Activated naive CD4-positive, alpha-beta T cell treated with anti-CD3 and anti-CD28 coated beads for 36 hours (primary cell): ENCODE data around the gene MRC2. TPM values are rescaled to one million over a fixed set of nuclear protein-coding genes. Genes with fewer than 3 reads are reported as not detected.

ENCODE experiments used
- CTCF ChIA-PET: fragments of 350-600 bp; sonication (Branson Sonifier 250); formaldehyde crosslinking; loops from one replicate; lab custom pipeline; 2021; ENCODE audit warnings: antibody characterized with exemption; lab: Charles Lee
- DNase-seq: peaks from one replicate; pipeline ENCODE4 v3.0.0-alpha.2; 2020
- H3K27ac Mint-ChIP-seq: one replicate; pipeline ENCODE4 v1.8.0; 2021; ENCODE audit warnings: mild to moderate bottlenecking, mixed read lengths
- H3K27me3 Mint-ChIP-seq: one replicate; pipeline ENCODE4 v1.8.0; 2021; ENCODE audit warnings: low read depth, mixed read lengths
- H3K36me3 Mint-ChIP-seq: one replicate; pipeline ENCODE4 v1.8.0; 2021; ENCODE audit warnings: low read depth, mixed read lengths
- H3K4me1 Mint-ChIP-seq: one replicate; pipeline ENCODE4 v1.8.0; 2021; ENCODE audit warnings: low read depth, mixed read lengths
- H3K4me3 Mint-ChIP-seq: one replicate; pipeline ENCODE4 v1.8.0; 2021; ENCODE audit warnings: mild to moderate bottlenecking, moderate library complexity, mixed read lengths
- H3K9me3 Mint-ChIP-seq: one replicate; pipeline ENCODE4 v1.8.0; 2021; ENCODE audit warnings: mixed read lengths
- intact Hi-C: fragments of 100-400 bp; cut with micrococcal nuclease; formaldehyde crosslinking; loops from one replicate; pipeline ENCODE4 v1.15.1; 2023
- total RNA-seq, 2 experiments: library from RNA; stranded (reverse); gene quantifications; one replicate each; pipeline ENCODE4 v1.2.3, GENCODE V29; 2021

The MRC2 gene
- total RNA-seq, 2 experiments from 2014 or later: 4.1 to 5.5 TPM

GRCh38 chr17:62671553-62671952 is 44.1 kb downstream of the MRC2 start:
- CTCF ChIA-PET: interaction anchor here (1.8 kb wide), 1 partner anchor 735 kb away, joined by 12 read pairs; no protein-coding TSS in a partner anchor
- no peaks in the 10 kb centered on the region for H3K9me3 Mint-ChIP-seq
- no peaks in the 10 kb centered on the region for H3K36me3 Mint-ChIP-seq
- H3K27ac Mint-ChIP-seq: no peak overlapping the region
- intact Hi-C loops: no loop called here
- peaks cover 3% of the 10 kb centered on the region for H3K4me1 Mint-ChIP-seq
- no peak for DNase-seq
- no peaks in the 10 kb centered on the region for H3K27me3 Mint-ChIP-seq
- no peak overlapping the region for H3K4me3 Mint-ChIP-seq

GRCh38 chr17:62672957-62673356 is 45.5 kb downstream of the MRC2 start:
- H3K36me3 Mint-ChIP-seq: no peaks in the 10 kb centered on the region
- H3K27ac Mint-ChIP-seq: no peak overlapping the region
- CTCF ChIA-PET: interaction anchor here (0.6 to 1.8 kb wide), 8 partner anchors 17 to 734 kb away, joined by 3 to 12 read pairs (median 4); no protein-coding TSS in a partner anchor
- H3K4me3 Mint-ChIP-seq: no peak overlapping the region
- intact Hi-C loops: loop anchor here (1.0 kb wide), 3 partner anchors 120 to 734 kb away; no protein-coding TSS in a partner anchor
- H3K9me3 Mint-ChIP-seq: no peaks in the 10 kb centered on the region
- no peaks in the 10 kb centered on the region for H3K27me3 Mint-ChIP-seq
- no peaks in the 10 kb centered on the region for H3K4me1 Mint-ChIP-seq
- no peak for DNase-seq

- Mint-ChIP-seq H3K27ac (no peak overlapping the region), H3K4me3 (no peak overlapping the region), H3K4me1 (no peaks in the 10 kb centered on the region), H3K9me3 (no peaks in the 10 kb centered on the region), H3K27me3 (no peaks in the 10 kb centered on the region), H3K36me3 (no peaks in the 10 kb centered on the region)
- CTCF ChIA-PET: interaction anchor here (0.7 to 1.6 kb wide), 4 partner anchors 20 to 653 kb away, joined by 3 to 5 read pairs (median 4); no protein-coding TSS in a partner anchor
- intact Hi-C loops: no loop called here
- no peak for DNase-seq
Observed at GRCh38 chr17:62673614-62674362, 46.3 kb downstream of the MRC2 start.

- intact Hi-C loops: no loop called here
- H3K36me3 Mint-ChIP-seq: no peaks in the 10 kb centered on the region
- CTCF ChIA-PET: interaction anchor here (1.1 to 1.6 kb wide), 3 partner anchors 19 to 652 kb away, joined by 3 to 5 read pairs (median 4); no protein-coding TSS in a partner anchor
- no peak overlapping the region for H3K27ac Mint-ChIP-seq
- H3K4me1 Mint-ChIP-seq: no peaks in the 10 kb centered on the region
- H3K9me3 Mint-ChIP-seq: no peaks in the 10 kb centered on the region
- DNase-seq: no peak
- H3K4me3 Mint-ChIP-seq: no peak overlapping the region
- no peaks in the 10 kb centered on the region for H3K27me3 Mint-ChIP-seq
Observed at GRCh38 chr17:62674363-62674739, 46.9 kb downstream of the MRC2 start.

GRCh38 chr17:62674841-62675240 is 47.4 kb downstream of the MRC2 start:
- H3K36me3 Mint-ChIP-seq: no peaks in the 10 kb centered on the region
- no peaks in the 10 kb centered on the region for H3K27me3 Mint-ChIP-seq
- intact Hi-C loops: no loop called here
- H3K4me3 Mint-ChIP-seq: no peak overlapping the region
- H3K27ac Mint-ChIP-seq: no peak overlapping the region
- no peaks in the 10 kb centered on the region for H3K9me3 Mint-ChIP-seq
- CTCF ChIA-PET: interaction anchor here (1.5 kb wide), 1 partner anchor 19 kb away, joined by 3 read pairs; no protein-coding TSS in a partner anchor
- no peak for DNase-seq
- no peaks in the 10 kb centered on the region for H3K4me1 Mint-ChIP-seq

GRCh38 chr17:62675260-62675659 is 47.8 kb downstream of the MRC2 start:
- intact Hi-C loops: no loop called here

GRCh38 chr17:62675701-62676100 is 48.2 kb downstream of the MRC2 start:
- DNase-seq: no peak
- no peak overlapping the region for H3K27ac Mint-ChIP-seq
- no peaks in the 10 kb centered on the region for H3K27me3 Mint-ChIP-seq
- intact Hi-C loops: no loop called here
- CTCF ChIA-PET: no interaction called here
- no peaks in the 10 kb centered on the region for H3K36me3 Mint-ChIP-seq
- H3K4me1 Mint-ChIP-seq: no peaks in the 10 kb centered on the region
- H3K9me3 Mint-ChIP-seq: no peaks in the 10 kb centered on the region
- no peak overlapping the region for H3K4me3 Mint-ChIP-seq

More at GRCh38 chr17:62675260-62675659, 47.8 kb downstream of the MRC2 start:
- no peak for DNase-seq
- H3K4me1 Mint-ChIP-seq: no peaks in the 10 kb centered on the region
- H3K36me3 Mint-ChIP-seq: no peaks in the 10 kb centered on the region
- no peak overlapping the region for H3K4me3 Mint-ChIP-seq
- no peaks in the 10 kb centered on the region for H3K9me3 Mint-ChIP-seq
- no peaks in the 10 kb centered on the region for H3K27me3 Mint-ChIP-seq
- CTCF ChIA-PET: interaction anchor here (1.5 kb wide), 1 partner anchor 18 kb away, joined by 3 read pairs; no protein-coding TSS in a partner anchor
- no peak overlapping the region for H3K27ac Mint-ChIP-seq

- Mint-ChIP-seq H3K4me1 (no peaks in the 10 kb centered on the region), H3K36me3 (no peaks in the 10 kb centered on the region), H3K27me3 (no peaks in the 10 kb centered on the region), H3K4me3 (no peak overlapping the region), H3K9me3 (no peaks in the 10 kb centered on the region), H3K27ac (no peak overlapping the region)
- CTCF ChIA-PET: interaction anchor here (2.2 kb wide), 1 partner anchor 730 kb away, joined by 5 read pairs; no protein-coding TSS in a partner anchor
- DNase-seq: no peak
- intact Hi-C loops: no loop called here
Observed at GRCh38 chr17:62676231-62676943, 48.9 kb downstream of the MRC2 start.

GRCh38 chr17:62676952-62677596 is 49.6 kb downstream of the MRC2 start:
- DNase-seq: no peak
- intact Hi-C loops: no loop called here
- Mint-ChIP-seq H3K27me3 (no peaks in the 10 kb centered on the region), H3K27ac (no peak overlapping the region), H3K36me3 (no peaks in the 10 kb centered on the region), H3K4me3 (no peak overlapping the region), H3K4me1 (no peaks in the 10 kb centered on the region), H3K9me3 (no peaks in the 10 kb centered on the region)
- CTCF ChIA-PET: interaction anchor here (2.2 kb wide), 1 partner anchor 729 kb away, joined by 5 read pairs; no protein-coding TSS in a partner anchor

- intact Hi-C loops: no loop called here
- no peaks in the 10 kb centered on the region for H3K9me3 Mint-ChIP-seq
- CTCF ChIA-PET: interaction anchor here (2.2 kb wide), 1 partner anchor 728 kb away, joined by 5 read pairs; no protein-coding TSS in a partner anchor
- no peak overlapping the region for H3K27ac Mint-ChIP-seq
- DNase-seq: no peak
- no peaks in the 10 kb centered on the region for H3K36me3 Mint-ChIP-seq
- H3K4me1 Mint-ChIP-seq: no peaks in the 10 kb centered on the region
- no peak overlapping the region for H3K4me3 Mint-ChIP-seq
- H3K27me3 Mint-ChIP-seq: no peaks in the 10 kb centered on the region
Observed at GRCh38 chr17:62678214-62678919, 50.9 kb downstream of the MRC2 start.

GRCh38 chr17:62679866-62680377 is 52.5 kb downstream of the MRC2 start:
- Mint-ChIP-seq H3K27me3 (no peaks in the 10 kb centered on the region), H3K4me1 (no peaks in the 10 kb centered on the region), H3K9me3 (no peaks in the 10 kb centered on the region), H3K36me3 (no peaks in the 10 kb centered on the region), H3K4me3 (no peak overlapping the region), H3K27ac (no peak overlapping the region)
- CTCF ChIA-PET: no interaction called here
- no peak for DNase-seq
- intact Hi-C loops: no loop called here
